Keratinocyte (primary cell): ENCODE results near the gene MCM3AP. TPM values are rescaled to one million over a fixed set of nuclear protein-coding genes. Genes with fewer than 3 reads are reported as not detected.

Experiments used
- DNase-seq: peaks from one replicate; pipeline ENCODE4 v3.0.0-alpha.2; 2011; ENCODE audit warnings: low read depth, missing footprints, low spot score
- FAIRE-seq: peaks from 2 replicates; lab custom pipeline; 2011; peaks lifted over from hg19 to GRCh38; lab: Jason Lieb, UNC
- H2AFZ ChIP-seq: 2 replicates; pipeline ENCODE4 v1.6.0; 2012; ENCODE audit warnings: low read length, control low read depth, inconsistent platforms; ENCODE audit not compliant: control insufficient read depth
- H3K27ac ChIP-seq: 2 replicates; pipeline ENCODE4 v1.5.1; 2011; ENCODE audit warnings: low read length; ENCODE audit not compliant: control insufficient read depth, insufficient read depth
- H3K27me3 ChIP-seq: 3 replicates; pipeline ENCODE4 v1.6.0; 2011; ENCODE audit warnings: low read length; ENCODE audit not compliant: control insufficient read depth, insufficient read depth; ENCODE audit errors: extremely low read depth
- H3K36me3 ChIP-seq, 2 experiments: 2 replicates in 1 of 2; 3 replicates in 1 of 2; pipeline ENCODE4 v1.5.1; 2011; ENCODE audit warnings: low read length in 2 of 2, mild to moderate bottlenecking in 1 of 2; ENCODE audit not compliant: control insufficient read depth in 2 of 2, insufficient read depth in 2 of 2; ENCODE audit errors: extremely low read depth in 1 of 2
- H3K4me1 ChIP-seq: 3 replicates; pipeline ENCODE4 v1.5.1; 2011; ENCODE audit warnings: low read length; ENCODE audit not compliant: control insufficient read depth, insufficient read depth; ENCODE audit errors: extremely low read depth
- H3K4me2 ChIP-seq: 3 replicates; pipeline ENCODE4 v1.6.0; 2011; ENCODE audit warnings: low read depth, low read length; ENCODE audit not compliant: control insufficient read depth, insufficient read depth; ENCODE audit errors: extremely low read depth
- H3K4me3 ChIP-seq, 3 experiments: fragments of 200-600 bp in 1 of 3; sonication (generic) in 1 of 3; 2 replicates in 2 of 3; 3 replicates in 1 of 3; pipeline ENCODE4 v1.5.1; 2011 to 2016; ENCODE audit warnings: low read length in 3 of 3, mild to moderate bottlenecking in 3 of 3, control low read depth in 2 of 3, inconsistent platforms in 1 of 3, low read depth in 1 of 3, mixed read lengths in 1 of 3, mixed run types in 1 of 3, moderate library complexity in 1 of 3; ENCODE audit not compliant: control insufficient read depth in 2 of 3, insufficient read depth in 2 of 3; ENCODE audit errors: extremely low read depth in 1 of 3
- H3K79me2 ChIP-seq: 2 replicates; pipeline ENCODE4 v1.6.0; 2012; ENCODE audit warnings: low read length; ENCODE audit not compliant: control insufficient read depth, insufficient read depth
- H3K9ac ChIP-seq: 3 replicates; pipeline ENCODE4 v1.6.0; 2011; ENCODE audit warnings: low read length; ENCODE audit not compliant: control insufficient read depth, insufficient read depth; ENCODE audit errors: extremely low read depth
- H3K9me1 ChIP-seq: 3 replicates; pipeline ENCODE4 v1.6.0; 2011; ENCODE audit warnings: low read length; ENCODE audit not compliant: control insufficient read depth, insufficient read depth; ENCODE audit errors: extremely low read depth
- H3K9me3 ChIP-seq: 2 replicates; pipeline ENCODE4 v1.5.1; 2012; ENCODE audit warnings: low read depth, low read length; ENCODE audit not compliant: control insufficient read depth
- H4K20me1 ChIP-seq: 3 replicates; pipeline ENCODE4 v1.6.0; 2011; ENCODE audit warnings: low read length; ENCODE audit not compliant: control insufficient read depth, insufficient read depth; ENCODE audit errors: extremely low read depth
- EZH2 ChIP-seq: IDR thresholded peaks from one replicate; pipeline ENCODE4 v1.6.1; 2012; ENCODE audit warnings: inconsistent platforms, mild to moderate bottlenecking, low read length, moderate library complexity
- dilution Hi-C: fragments of 300-500 bp; cut with MboI; formaldehyde crosslinking; loops from one replicate; pipeline ENCODE4 v1.7.0; 2020; ENCODE audit warnings: low sequenced_read_pairs; ENCODE audit not compliant: extremely low pct_ligation_motif_present
- polyA plus RNA-seq, 5 experiments: library from polyadenylated mRNA; depleted of rRNA in 3 of 5; stranded (reverse) in 3 of 5; stranded (forward) in 1 of 5; unstranded in 1 of 5; fragments of >200 nt; gene quantifications; 1 replicate in 1 of 5; 2 replicates in 3 of 5; 3 replicates in 1 of 5; pipeline versions ENCODE4 v1.2.1 to v1.2.3, GENCODE V29; 2011 to 2012; ENCODE audit warnings: missing spikeins in 2 of 5, low read depth in 1 of 5, low replicate concordance in 1 of 5
- TF ChIP-seq, protein P1 (sequence below), 3 experiments: IDR thresholded peaks in 1 of 3; conservative IDR thresholded peaks in 1 of 3; optimal IDR thresholded peaks in 1 of 3; 2 replicates in 2 of 3; 3 replicates in 1 of 3; pipeline versions ENCODE3 to v1.5.1; 2011; ENCODE audit warnings: low read length in 3 of 3, mild to moderate bottlenecking in 3 of 3, moderate library complexity in 2 of 3, control low read depth in 1 of 3, inconsistent platforms in 1 of 3; ENCODE audit not compliant: insufficient read depth in 2 of 3; ENCODE audit errors: extremely low read depth in 1 of 3

Gene MCM3AP
- polyA plus RNA-seq, 1 donor (not counting 4 experiments of a cell fraction or from before 2014, with no cell fraction given): 34.3 TPM

GRCh38 chr21:46250146-46250725 lies 35.2 kb downstream of the MCM3AP start:
- no peak overlapping the region for H3K4me3 ChIP-seq
- H3K4me2 ChIP-seq: no peak overlapping the region
- FAIRE-seq (no peak), DNase-seq (no peak)
- H3K9me1 ChIP-seq: no peaks in the 10 kb centered on the region
- H3K27ac ChIP-seq: no peak overlapping the region
- dilution Hi-C loops: no loop called here
- H3K36me3 ChIP-seq: peaks cover 37 to 43% of the 10 kb centered on the region in 2 experiments
- H3K27me3 ChIP-seq: no peaks in the 10 kb centered on the region
- H3K79me2 ChIP-seq: no peaks in the 10 kb centered on the region
- no peak for TF ChIP-seq EZH2
- TF ChIP-seq, protein P1, sequence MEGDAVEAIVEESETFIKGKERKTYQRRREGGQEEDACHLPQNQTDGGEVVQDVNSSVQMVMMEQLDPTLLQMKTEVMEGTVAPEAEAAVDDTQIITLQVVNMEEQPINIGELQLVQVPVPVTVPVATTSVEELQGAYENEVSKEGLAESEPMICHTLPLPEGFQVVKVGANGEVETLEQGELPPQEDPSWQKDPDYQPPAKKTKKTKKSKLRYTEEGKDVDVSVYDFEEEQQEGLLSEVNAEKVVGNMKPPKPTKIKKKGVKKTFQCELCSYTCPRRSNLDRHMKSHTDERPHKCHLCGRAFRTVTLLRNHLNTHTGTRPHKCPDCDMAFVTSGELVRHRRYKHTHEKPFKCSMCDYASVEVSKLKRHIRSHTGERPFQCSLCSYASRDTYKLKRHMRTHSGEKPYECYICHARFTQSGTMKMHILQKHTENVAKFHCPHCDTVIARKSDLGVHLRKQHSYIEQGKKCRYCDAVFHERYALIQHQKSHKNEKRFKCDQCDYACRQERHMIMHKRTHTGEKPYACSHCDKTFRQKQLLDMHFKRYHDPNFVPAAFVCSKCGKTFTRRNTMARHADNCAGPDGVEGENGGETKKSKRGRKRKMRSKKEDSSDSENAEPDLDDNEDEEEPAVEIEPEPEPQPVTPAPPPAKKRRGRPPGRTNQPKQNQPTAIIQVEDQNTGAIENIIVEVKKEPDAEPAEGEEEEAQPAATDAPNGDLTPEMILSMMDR (optimal IDR thresholded peaks at IDR 0.05 in 1 of 3, IDR thresholded peaks at IDR 0.05 in 1 of 3, conservative IDR thresholded peaks at IDR 0.05 in 1 of 3; ENCODE audit: extremely low read depth in 1 of 3, insufficient read depth in 2 of 3, low read length in 3 of 3): no peak
- no peaks in the 10 kb centered on the region for H3K4me1 ChIP-seq
- H3K9me3 ChIP-seq: no peaks in the 10 kb centered on the region
- no peak overlapping the region for H2AFZ ChIP-seq
- no peak overlapping the region for H3K9ac ChIP-seq
- no peaks in the 10 kb centered on the region for H4K20me1 ChIP-seq

DNA sequence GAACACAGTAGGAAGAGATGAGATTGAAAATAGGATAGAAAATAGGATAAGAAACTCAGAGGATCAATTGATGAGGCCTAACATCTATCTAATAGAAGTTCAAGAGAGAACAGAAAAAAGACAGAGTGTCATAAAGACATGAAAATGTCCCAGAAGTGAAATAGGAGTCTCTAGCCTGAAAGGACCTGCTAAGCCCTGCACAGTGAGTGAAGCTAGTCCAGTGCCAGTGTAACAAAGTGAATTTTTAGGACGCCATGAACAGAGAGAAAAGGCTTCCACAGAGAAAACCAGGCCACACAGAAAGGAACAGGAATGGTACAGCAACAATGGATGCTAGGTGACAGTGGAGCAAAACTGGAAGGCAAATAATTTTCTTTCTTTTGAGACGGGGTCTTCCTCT lies 36.6 kb downstream of the MCM3AP start:
- Histone ChIP-seq H3K9me1 (no peaks in the 10 kb centered on the region), H3K27ac (no peak overlapping the region), H2AFZ (no peak overlapping the region), H3K4me1 (no peaks in the 10 kb centered on the region), H3K27me3 (no peaks in the 10 kb centered on the region), H3K36me3 (peaks cover 38 to 44% of the 10 kb centered on the region in 2 experiments), H3K79me2 (no peaks in the 10 kb centered on the region), H4K20me1 (no peaks in the 10 kb centered on the region), H3K9ac (no peak overlapping the region), H3K4me3 (no peak overlapping the region), H3K9me3 (no peaks in the 10 kb centered on the region), H3K4me2 (no peak overlapping the region)
- dilution Hi-C loops: no loop called here
- FAIRE-seq (no peak), DNase-seq (no peak)
- no peak for TF ChIP-seq EZH2
- TF ChIP-seq, protein P1 (optimal IDR thresholded peaks at IDR 0.05 in 1 of 3, IDR thresholded peaks at IDR 0.05 in 1 of 3, conservative IDR thresholded peaks at IDR 0.05 in 1 of 3; ENCODE audit: extremely low read depth in 1 of 3, insufficient read depth in 2 of 3, low read length in 3 of 3): no peak
